ENCODE results near the gene CXCL16.

The CXCL16 gene

DNA sequence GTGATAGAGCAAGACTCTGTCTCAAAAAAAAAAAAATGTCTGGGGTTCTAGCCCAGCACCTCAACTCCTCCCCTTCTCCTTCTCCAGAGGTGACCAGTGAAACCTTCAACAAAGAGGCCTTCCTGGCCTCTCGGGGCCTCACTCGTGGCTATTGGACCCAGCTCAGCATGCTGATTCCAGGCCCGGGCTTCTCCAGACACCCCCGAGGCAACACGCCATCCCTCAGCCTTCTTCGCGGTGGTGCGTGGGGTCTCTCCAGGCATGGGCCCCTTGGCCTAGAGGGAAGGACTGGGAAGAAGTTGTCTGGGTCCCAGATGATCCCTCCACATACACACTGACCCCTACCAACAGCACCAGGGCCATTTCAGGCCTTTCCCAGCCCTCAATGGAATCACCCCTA lies 3.5 kb upstream of the CXCL16 start:
- no peak overlapping the region for H3K9ac ChIP-seq
- TF ChIP-seq, protein P1, sequence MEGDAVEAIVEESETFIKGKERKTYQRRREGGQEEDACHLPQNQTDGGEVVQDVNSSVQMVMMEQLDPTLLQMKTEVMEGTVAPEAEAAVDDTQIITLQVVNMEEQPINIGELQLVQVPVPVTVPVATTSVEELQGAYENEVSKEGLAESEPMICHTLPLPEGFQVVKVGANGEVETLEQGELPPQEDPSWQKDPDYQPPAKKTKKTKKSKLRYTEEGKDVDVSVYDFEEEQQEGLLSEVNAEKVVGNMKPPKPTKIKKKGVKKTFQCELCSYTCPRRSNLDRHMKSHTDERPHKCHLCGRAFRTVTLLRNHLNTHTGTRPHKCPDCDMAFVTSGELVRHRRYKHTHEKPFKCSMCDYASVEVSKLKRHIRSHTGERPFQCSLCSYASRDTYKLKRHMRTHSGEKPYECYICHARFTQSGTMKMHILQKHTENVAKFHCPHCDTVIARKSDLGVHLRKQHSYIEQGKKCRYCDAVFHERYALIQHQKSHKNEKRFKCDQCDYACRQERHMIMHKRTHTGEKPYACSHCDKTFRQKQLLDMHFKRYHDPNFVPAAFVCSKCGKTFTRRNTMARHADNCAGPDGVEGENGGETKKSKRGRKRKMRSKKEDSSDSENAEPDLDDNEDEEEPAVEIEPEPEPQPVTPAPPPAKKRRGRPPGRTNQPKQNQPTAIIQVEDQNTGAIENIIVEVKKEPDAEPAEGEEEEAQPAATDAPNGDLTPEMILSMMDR (conservative IDR thresholded peaks at IDR 0.05; ENCODE audit: low read depth, low read length), result no peak
- no peak overlapping the region for H3K27ac ChIP-seq
- H3K4me3 ChIP-seq (IDR thresholded peaks at IDR 0.05; ENCODE audit: insufficient read depth, low read depth, low read length), result no peak overlapping the region
- no peaks in the 10 kb centered on the region for H4K20me1 ChIP-seq (ENCODE audit: insufficient read depth)
- 0 out of 2 replicates have a peak, but pooled peaks cover 2% of the 10 kb centered on the region for H3K27me3 ChIP-seq (ENCODE audit: insufficient read depth, low read depth)
- no peaks in the 10 kb centered on the region for H3K4me1 ChIP-seq (ENCODE audit: low read depth, poor library complexity, severe bottlenecking)
- H3K79me2 ChIP-seq (ENCODE audit: insufficient read depth, low read depth), result no peaks in the 10 kb centered on the region
- H3K4me2 ChIP-seq, result no peak overlapping the region
- H3K36me3 ChIP-seq (ENCODE audit: insufficient read depth), result no peaks in the 10 kb centered on the region
- H2AFZ ChIP-seq (ENCODE audit: low read depth), result no peak overlapping the region

DNA sequence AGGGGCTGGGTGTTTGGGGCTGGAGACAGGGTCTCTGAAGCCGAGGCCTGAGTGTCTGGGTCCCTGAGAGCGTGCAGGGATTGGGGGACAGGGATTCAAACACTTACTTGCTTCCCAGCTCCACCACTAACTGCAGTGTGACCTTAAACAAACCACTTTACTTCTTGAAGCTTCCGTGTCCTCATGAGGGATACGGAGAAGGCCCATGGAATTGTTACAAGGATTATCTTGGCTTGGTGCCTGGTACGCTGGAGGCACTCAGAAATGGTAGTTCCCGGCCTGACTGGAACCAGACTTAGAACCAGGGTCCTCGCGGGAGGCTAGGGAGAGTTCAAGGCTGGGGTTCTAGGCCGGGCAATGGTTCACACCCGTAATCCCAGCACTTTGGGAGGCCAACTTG lies 2.9 kb upstream of the CXCL16 start:
- Histone ChIP-seq H2AFZ (ENCODE audit: low read depth) (no peak overlapping the region), H3K27ac (no peak overlapping the region), H3K27me3 (ENCODE audit: insufficient read depth, low read depth) (0 out of 2 replicates have a peak, but pooled peaks cover 2% of the 10 kb centered on the region), H4K20me1 (ENCODE audit: insufficient read depth) (no peaks in the 10 kb centered on the region), H3K9ac (no peak overlapping the region), H3K4me2 (no peak overlapping the region), H3K4me3 (IDR thresholded peaks at IDR 0.05; ENCODE audit: insufficient read depth, low read depth, low read length) (no peak overlapping the region), H3K79me2 (ENCODE audit: insufficient read depth, low read depth) (no peaks in the 10 kb centered on the region), H3K36me3 (ENCODE audit: insufficient read depth) (no peaks in the 10 kb centered on the region), H3K4me1 (ENCODE audit: low read depth, poor library complexity, severe bottlenecking) (no peaks in the 10 kb centered on the region)
- TF ChIP-seq, protein P1 (conservative IDR thresholded peaks at IDR 0.05; ENCODE audit: low read depth, low read length), result no peak

- TF ChIP-seq, protein P1 (conservative IDR thresholded peaks at IDR 0.05; ENCODE audit: low read depth, low read length), result no peak
- no peak overlapping the region for H3K9ac ChIP-seq
- no peaks in the 10 kb centered on the region for H3K79me2 ChIP-seq (ENCODE audit: insufficient read depth, low read depth)
- H3K4me1 ChIP-seq (ENCODE audit: low read depth, poor library complexity, severe bottlenecking), result no peaks in the 10 kb centered on the region
- H3K27ac ChIP-seq, result no peak overlapping the region
- no peaks in the 10 kb centered on the region for H4K20me1 ChIP-seq (ENCODE audit: insufficient read depth)
- H3K27me3 ChIP-seq (ENCODE audit: insufficient read depth, low read depth), result 0 out of 2 replicates have a peak, but pooled peaks cover 2% of the 10 kb centered on the region
- H3K36me3 ChIP-seq (ENCODE audit: insufficient read depth), result no peaks in the 10 kb centered on the region
- H2AFZ ChIP-seq (ENCODE audit: low read depth), result no peak overlapping the region
- H3K4me2 ChIP-seq, result no peak overlapping the region
- no peak overlapping the region for H3K4me3 ChIP-seq (IDR thresholded peaks at IDR 0.05; ENCODE audit: insufficient read depth, low read depth, low read length)
Observed at GRCh38 chr17:4742133-4742532, 2.4 kb upstream of the CXCL16 start.

DNA sequence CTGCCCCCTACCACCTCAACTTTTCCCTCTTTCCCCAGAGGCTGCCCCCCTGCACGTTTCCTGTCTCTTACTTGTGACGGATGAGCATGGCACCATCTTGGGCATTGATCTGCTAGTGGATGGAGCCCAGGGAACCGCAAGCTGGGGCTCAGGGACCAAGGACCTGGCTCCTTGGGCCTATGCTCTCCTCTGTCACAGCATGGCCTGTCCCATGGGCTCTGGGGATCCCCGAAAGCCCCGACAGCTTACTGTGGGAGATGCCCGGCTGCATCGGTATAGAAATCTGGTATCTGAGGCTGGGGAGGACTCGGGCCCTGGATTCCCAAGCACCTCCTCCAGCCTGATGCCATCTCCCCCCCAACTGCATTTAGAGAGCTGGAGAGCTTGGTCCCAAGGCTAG lies 1.8 kb upstream of the CXCL16 start:
- Histone ChIP-seq H3K27ac (no peak overlapping the region), H3K36me3 (ENCODE audit: insufficient read depth) (no peaks in the 10 kb centered on the region), H3K9ac (no peak overlapping the region), H4K20me1 (ENCODE audit: insufficient read depth) (no peaks in the 10 kb centered on the region), H3K4me2 (no peak overlapping the region), H2AFZ (ENCODE audit: low read depth) (no peak overlapping the region), H3K4me1 (ENCODE audit: low read depth, poor library complexity, severe bottlenecking) (no peaks in the 10 kb centered on the region), H3K79me2 (ENCODE audit: insufficient read depth, low read depth) (no peaks in the 10 kb centered on the region), H3K27me3 (ENCODE audit: insufficient read depth, low read depth) (0 out of 2 replicates have a peak, but pooled peaks cover 2% of the 10 kb centered on the region), H3K4me3 (IDR thresholded peaks at IDR 0.05; ENCODE audit: insufficient read depth, low read depth, low read length) (no peak overlapping the region)
- TF ChIP-seq, protein P1 (conservative IDR thresholded peaks at IDR 0.05; ENCODE audit: low read depth, low read length), result no peak

All from KMS-11 (cell line).